OCI-LY7 (cell line): ENCODE data around the gene TBX21.

ENCODE experiments used
- EZH2phosphoT487 ChIP-seq: fragments of 200-600 bp; sonication (generic); IDR thresholded peaks from 2 replicates; pipeline ENCODE4 v1.6.1; 2018; ENCODE audit warnings: low read depth, borderline replicate concordance, mild to moderate bottlenecking, mixed run types, antibody characterized with exemption, low read length, moderate library complexity, mixed read lengths
- TF ChIP-seq, protein P1 (sequence below): fragments of 200-600 bp; sonication (generic); conservative IDR thresholded peaks from 2 replicates; pipeline ENCODE4 v1.5.1; 2014; ENCODE audit warnings: mild to moderate bottlenecking, antibody characterized with exemption, low read length, moderate library complexity, mixed read lengths

DNA sequence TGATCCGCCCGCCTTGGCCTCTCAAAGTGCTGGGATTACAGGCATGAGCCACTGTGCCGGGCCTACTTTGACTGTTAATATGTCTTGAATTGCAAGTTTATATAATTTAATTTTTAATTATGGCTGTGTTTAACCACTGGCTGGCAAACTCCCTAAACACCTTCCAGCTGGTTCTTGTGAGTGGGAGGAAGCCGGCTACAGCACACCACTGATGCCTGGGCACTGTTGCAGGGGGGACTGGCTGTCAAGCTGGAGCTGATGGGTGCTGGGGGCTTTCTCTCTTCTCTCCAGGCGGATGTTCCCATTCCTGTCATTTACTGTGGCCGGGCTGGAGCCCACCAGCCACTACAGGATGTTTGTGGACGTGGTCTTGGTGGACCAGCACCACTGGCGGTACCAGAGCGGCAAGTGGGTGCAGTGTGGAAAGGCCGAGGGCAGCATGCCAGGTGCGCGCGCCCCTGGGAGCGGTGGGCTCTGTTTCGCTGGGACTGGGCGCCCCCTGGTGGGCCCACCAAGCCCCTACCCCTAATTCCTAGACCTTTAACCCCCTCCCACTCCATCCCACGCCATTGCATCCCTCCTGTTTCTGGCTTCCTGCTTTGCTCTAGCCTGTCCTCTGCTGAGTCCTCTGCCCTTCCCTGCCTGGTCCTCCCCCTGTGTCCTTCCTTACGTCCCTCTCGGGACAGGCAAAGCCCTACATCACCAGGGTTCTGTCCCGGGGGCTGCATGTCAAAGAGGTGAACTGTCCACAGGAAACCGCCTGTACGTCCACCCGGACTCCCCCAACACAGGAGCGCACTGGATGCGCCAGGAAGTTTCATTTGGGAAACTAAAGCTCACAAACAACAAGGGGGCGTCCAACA, 9.5 kb downstream of the TBX21 start:
- TF ChIP-seq, protein P1, sequence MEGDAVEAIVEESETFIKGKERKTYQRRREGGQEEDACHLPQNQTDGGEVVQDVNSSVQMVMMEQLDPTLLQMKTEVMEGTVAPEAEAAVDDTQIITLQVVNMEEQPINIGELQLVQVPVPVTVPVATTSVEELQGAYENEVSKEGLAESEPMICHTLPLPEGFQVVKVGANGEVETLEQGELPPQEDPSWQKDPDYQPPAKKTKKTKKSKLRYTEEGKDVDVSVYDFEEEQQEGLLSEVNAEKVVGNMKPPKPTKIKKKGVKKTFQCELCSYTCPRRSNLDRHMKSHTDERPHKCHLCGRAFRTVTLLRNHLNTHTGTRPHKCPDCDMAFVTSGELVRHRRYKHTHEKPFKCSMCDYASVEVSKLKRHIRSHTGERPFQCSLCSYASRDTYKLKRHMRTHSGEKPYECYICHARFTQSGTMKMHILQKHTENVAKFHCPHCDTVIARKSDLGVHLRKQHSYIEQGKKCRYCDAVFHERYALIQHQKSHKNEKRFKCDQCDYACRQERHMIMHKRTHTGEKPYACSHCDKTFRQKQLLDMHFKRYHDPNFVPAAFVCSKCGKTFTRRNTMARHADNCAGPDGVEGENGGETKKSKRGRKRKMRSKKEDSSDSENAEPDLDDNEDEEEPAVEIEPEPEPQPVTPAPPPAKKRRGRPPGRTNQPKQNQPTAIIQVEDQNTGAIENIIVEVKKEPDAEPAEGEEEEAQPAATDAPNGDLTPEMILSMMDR: peak; percentile 86
- TF ChIP-seq EZH2phosphoT487: no peak
